Trophoblast cell (in vitro differentiated cells and primary cell): ENCODE results near the gene PRRX2.

Experiments used
- DNase-seq, 2 donors: peaks; one replicate each; pipeline ENCODE4 v3.0.0-alpha.2; 2016
- H2AFZ ChIP-seq: 2 replicates; pipeline ENCODE4 v1.6.1; 2013; ENCODE audit warnings: low read length, moderate library complexity, mild to moderate bottlenecking; ENCODE audit not compliant: insufficient read depth, poor library complexity
- H2AK5ac ChIP-seq: 2 replicates; pipeline ENCODE4 v1.6.1; 2013; ENCODE audit warnings: mild to moderate bottlenecking, low read length
- H2BK120ac ChIP-seq: 2 replicates; pipeline ENCODE4 v1.6.1; 2013; ENCODE audit warnings: low read length, mild to moderate bottlenecking, moderate library complexity; ENCODE audit not compliant: insufficient read depth, poor library complexity
- H2BK12ac ChIP-seq: 2 replicates; pipeline ENCODE4 v1.6.1; 2013; ENCODE audit warnings: mild to moderate bottlenecking, low read length, moderate library complexity
- H2BK5ac ChIP-seq: 2 replicates; pipeline ENCODE4 v1.6.1; 2013; ENCODE audit warnings: low read length, low read depth, moderate library complexity, mild to moderate bottlenecking; ENCODE audit not compliant: poor library complexity
- H3K14ac ChIP-seq: 2 replicates; pipeline ENCODE4 v1.6.1; 2013; ENCODE audit warnings: mild to moderate bottlenecking, low read length
- H3K18ac ChIP-seq: 2 replicates; pipeline ENCODE4 v1.6.1; 2013; ENCODE audit warnings: mild to moderate bottlenecking, low read length
- H3K23ac ChIP-seq: 2 replicates; pipeline ENCODE4 v1.6.1; 2013; ENCODE audit warnings: low read length
- H3K27ac ChIP-seq: 2 replicates; pipeline ENCODE4 v1.5.1; 2013; ENCODE audit warnings: low read depth, mild to moderate bottlenecking, inconsistent platforms, low read length, moderate library complexity
- H3K27me3 ChIP-seq: 2 replicates; pipeline ENCODE4 v1.6.1; 2013; ENCODE audit warnings: inconsistent platforms, mild to moderate bottlenecking, low read length, moderate library complexity; ENCODE audit not compliant: insufficient read depth
- H3K36me3 ChIP-seq, 2 experiments: 1 replicate in 1 of 2; 2 replicates in 1 of 2; pipeline ENCODE4 v1.6.1; 2013; ENCODE audit warnings: low read length in 2 of 2, mild to moderate bottlenecking in 2 of 2, moderate library complexity in 1 of 2; ENCODE audit not compliant: insufficient read depth in 2 of 2, control insufficient read depth in 1 of 2
- H3K4ac ChIP-seq: 2 replicates; pipeline ENCODE4 v1.6.1; 2013; ENCODE audit warnings: low read depth, mild to moderate bottlenecking, low read length, moderate library complexity
- H3K4me1 ChIP-seq, 2 experiments: 1 replicate in 1 of 2; 2 replicates in 1 of 2; pipeline ENCODE4 v1.6.1; 2013; ENCODE audit warnings: low read length in 2 of 2, mild to moderate bottlenecking in 2 of 2, moderate library complexity in 1 of 2; ENCODE audit not compliant: insufficient read depth in 2 of 2, control insufficient read depth in 1 of 2
- H3K4me2 ChIP-seq: 2 replicates; pipeline ENCODE4 v1.6.1; 2013; ENCODE audit warnings: inconsistent platforms, mild to moderate bottlenecking, low read length, moderate library complexity
- H3K4me3 ChIP-seq: 2 replicates; pipeline ENCODE4 v1.5.1; 2013; ENCODE audit warnings: mild to moderate bottlenecking, low read depth, low read length, inconsistent platforms
- H3K79me1 ChIP-seq: one replicate; pipeline ENCODE4 v1.6.1; 2013; ENCODE audit warnings: low read length
- H3K79me2 ChIP-seq: 2 replicates; pipeline ENCODE4 v1.6.1; 2013; ENCODE audit warnings: low read length, mild to moderate bottlenecking; ENCODE audit not compliant: control insufficient read depth, insufficient read depth, poor library complexity
- H3K9ac ChIP-seq: 2 replicates; pipeline ENCODE4 v1.6.1; 2013; ENCODE audit warnings: mild to moderate bottlenecking, low read length
- H3K9me3 ChIP-seq: 2 replicates; pipeline ENCODE4 v1.6.1; 2013; ENCODE audit warnings: low read depth, mild to moderate bottlenecking, control low read depth, inconsistent platforms, low read length; ENCODE audit not compliant: insufficient read depth
- H4K12ac ChIP-seq: 2 replicates; pipeline ENCODE4 v1.6.1; 2013; ENCODE audit warnings: low read depth, mild to moderate bottlenecking, low read length, moderate library complexity
- H4K8ac ChIP-seq: 2 replicates; pipeline ENCODE4 v1.6.1; 2013; ENCODE audit warnings: low read depth, mild to moderate bottlenecking, low read length, moderate library complexity
- H4K91ac ChIP-seq: one replicate; pipeline ENCODE4 v1.6.1; 2013; ENCODE audit warnings: low read depth, mild to moderate bottlenecking, low read length, moderate library complexity
- WGBS: extraction: QIAGEN DNeasy Blood & Tissue Kit; methylation state at CpG from one replicate; pipeline ENCODE4 v1.1.7; 2013; ENCODE audit warnings: missing lambda C conversion rate; ENCODE audit not compliant: insufficient read length, insufficient coverage; ENCODE audit errors: extremely low coverage; 5-methylcytosine and 5-hydroxymethylcytosine counted together

Gene PRRX2

DNA sequence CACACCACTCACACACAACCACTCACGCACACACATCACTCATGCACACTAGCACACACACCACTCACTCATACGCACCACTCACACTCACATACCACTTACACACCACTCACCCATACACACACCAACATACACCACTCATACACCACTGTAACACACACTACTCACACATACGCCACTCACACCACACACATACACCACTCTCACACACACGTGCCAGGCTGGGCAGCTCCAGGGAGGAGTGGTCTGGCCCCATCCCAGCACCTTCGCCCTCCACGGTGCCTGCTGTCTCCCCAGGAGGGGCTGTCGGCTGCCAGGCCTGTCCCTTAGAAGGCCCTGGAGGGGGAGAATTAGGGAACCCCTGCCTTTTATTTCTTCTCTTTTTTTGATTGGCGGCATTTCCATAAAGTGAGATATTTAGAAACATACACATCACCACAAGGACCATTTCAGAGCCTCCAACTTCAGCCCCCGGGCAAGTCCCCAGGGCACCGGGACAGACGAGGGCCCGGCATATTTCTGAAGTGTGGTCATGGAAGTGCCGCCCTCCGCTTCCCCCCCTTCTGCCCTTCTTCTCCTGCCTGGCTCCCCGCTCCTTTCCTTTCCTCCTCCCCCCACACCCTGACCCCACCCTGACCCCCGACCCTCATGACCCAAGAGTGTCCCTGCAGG is 17.2 kb upstream of the PRRX2 start:
- 100% methylated on average over 3 of the region's 16 CpGs for WGBS

DNA sequence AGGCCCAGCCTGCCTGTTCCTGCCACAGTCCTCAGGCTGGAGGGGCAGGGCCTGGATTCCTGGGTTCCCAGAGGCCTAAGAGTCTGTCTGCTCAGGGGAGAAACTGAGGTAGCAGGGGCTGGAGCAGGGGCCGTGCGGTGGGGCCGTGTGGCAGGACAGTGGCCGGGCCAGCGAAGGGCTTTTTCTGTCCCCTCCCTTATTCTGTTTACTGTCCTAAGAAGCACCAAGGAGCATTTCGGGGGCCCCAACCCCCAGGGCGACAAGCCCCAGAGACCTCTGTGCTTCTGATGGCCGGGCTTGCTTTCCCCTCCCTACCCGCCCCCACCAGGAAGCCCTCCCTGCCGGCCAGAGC is 16.7 kb upstream of the PRRX2 start:
- H2BK5ac ChIP-seq: no peak overlapping the region
- no peaks in the 10 kb centered on the region for H3K36me3 ChIP-seq
- H2BK120ac ChIP-seq: no peak overlapping the region
- no peak overlapping the region for H3K14ac ChIP-seq
- no peak for DNase-seq
- peak overlapping the region; percentile 41 for H4K91ac ChIP-seq
- no peak overlapping the region for H2AFZ ChIP-seq
- peaks cover 0 to 6% of the 10 kb centered on the region in 2 experiments for H3K4me1 ChIP-seq
- no peak overlapping the region for H2AK5ac ChIP-seq
- H2BK12ac ChIP-seq: no peak overlapping the region
- H3K4me2 ChIP-seq: no peak overlapping the region
- no peak overlapping the region for H3K4ac ChIP-seq
- no peak overlapping the region for H3K9ac ChIP-seq
- H3K79me2 ChIP-seq: no peaks in the 10 kb centered on the region
- WGBS: no CpG with 5 or more reads among the region's 10 CpGs
- H4K8ac ChIP-seq: no peak overlapping the region
- no peak overlapping the region for H3K27ac ChIP-seq
- H3K27me3 ChIP-seq: no peaks in the 10 kb centered on the region
- H3K18ac ChIP-seq: no peak overlapping the region
- peaks cover 2% of the 10 kb centered on the region for H3K79me1 ChIP-seq
- H3K4me3 ChIP-seq: no peak overlapping the region
- H4K12ac ChIP-seq: no peak overlapping the region
- H3K9me3 ChIP-seq: no peaks in the 10 kb centered on the region
- H3K23ac ChIP-seq: no peak overlapping the region

More for the DNA sequence above, 17.2 kb upstream of the PRRX2 start:
- Histone ChIP-seq H3K4me2 (no peak overlapping the region), H3K9me3 (no peaks in the 10 kb centered on the region), H3K79me1 (peaks cover 2% of the 10 kb centered on the region), H3K4me1 (peaks cover 0 to 6% of the 10 kb centered on the region in 2 experiments), H3K79me2 (no peaks in the 10 kb centered on the region), H2BK12ac (no peak overlapping the region), H3K4ac (no peak overlapping the region), H4K12ac (no peak overlapping the region), H3K27me3 (no peaks in the 10 kb centered on the region), H2AFZ (no peak overlapping the region), H3K4me3 (no peak overlapping the region), H3K18ac (no peak overlapping the region), H4K91ac (no peak overlapping the region), H4K8ac (no peak overlapping the region), H3K9ac (no peak overlapping the region), H3K27ac (no peak overlapping the region), H3K14ac (no peak overlapping the region), H2BK120ac (no peak overlapping the region), H2AK5ac (no peak overlapping the region), H3K36me3 (no peaks in the 10 kb centered on the region), H2BK5ac (no peak overlapping the region), H3K23ac (no peak overlapping the region)
- peak; percentile 47 to 85 for DNase-seq

GRCh38 chr9:129649726-129650679 is 15.4 kb upstream of the PRRX2 start:
- Histone ChIP-seq H3K18ac (no peak overlapping the region), H3K23ac (no peak overlapping the region), H2BK120ac (no peak overlapping the region), H4K91ac (no peak overlapping the region), H2AFZ (no peak overlapping the region), H3K4me2 (no peak overlapping the region), H4K8ac (no peak overlapping the region), H3K27me3 (no peaks in the 10 kb centered on the region), H3K9me3 (no peaks in the 10 kb centered on the region), H3K4ac (no peak overlapping the region), H3K36me3 (no peaks in the 10 kb centered on the region), H4K12ac (no peak overlapping the region), H3K79me2 (no peaks in the 10 kb centered on the region), H3K27ac (no peak overlapping the region), H2BK5ac (no peak overlapping the region), H3K14ac (no peak overlapping the region), H2BK12ac (no peak overlapping the region), H3K4me1 (peaks cover 0 to 6% of the 10 kb centered on the region in 2 experiments), H3K4me3 (no peak overlapping the region), H2AK5ac (no peak overlapping the region), H3K9ac (no peak overlapping the region), H3K79me1 (peaks cover 2% of the 10 kb centered on the region)
- no CpG with 5 or more reads among the region's 20 CpGs for WGBS
- DNase-seq: no peak

DNA sequence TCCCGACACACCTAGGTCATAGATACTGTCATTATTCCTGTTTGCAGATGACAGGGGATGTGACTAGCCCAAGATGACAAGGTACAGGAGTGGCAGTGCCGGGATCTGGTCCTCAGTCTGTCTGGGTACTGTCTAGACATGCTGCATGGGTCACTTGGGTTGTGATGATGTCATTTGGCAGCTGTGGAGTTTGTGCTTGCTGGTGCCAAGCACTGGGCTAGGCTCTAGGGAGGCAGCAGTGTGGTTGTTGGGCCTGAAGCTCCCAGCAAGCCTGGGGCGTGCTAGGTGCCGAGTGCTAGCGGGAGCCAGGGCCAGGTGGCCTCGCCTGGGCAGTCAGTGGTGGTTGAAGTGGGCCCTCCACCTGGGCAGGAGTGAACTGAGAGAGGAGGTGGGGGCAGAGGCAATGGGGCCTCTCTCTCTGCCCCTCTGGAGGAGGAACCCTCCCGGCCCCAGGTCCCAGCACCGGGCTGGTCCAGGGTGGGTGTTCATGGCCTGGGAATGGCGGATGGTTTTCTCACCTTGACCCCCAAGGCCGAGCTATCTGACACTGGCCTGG is 14.7 kb upstream of the PRRX2 start:
- no peak overlapping the region for H3K14ac ChIP-seq
- no peak overlapping the region for H2BK5ac ChIP-seq
- H2BK120ac ChIP-seq: no peak overlapping the region
- H4K8ac ChIP-seq: no peak overlapping the region
- no CpG with 5 or more reads among the region's 10 CpGs for WGBS
- H2AK5ac ChIP-seq: no peak overlapping the region
- no peaks in the 10 kb centered on the region for H3K36me3 ChIP-seq
- H2AFZ ChIP-seq: no peak overlapping the region
- no peak overlapping the region for H2BK12ac ChIP-seq
- peaks cover 0 to 6% of the 10 kb centered on the region in 2 experiments for H3K4me1 ChIP-seq
- no peaks in the 10 kb centered on the region for H3K27me3 ChIP-seq
- DNase-seq: no peak
- no peaks in the 10 kb centered on the region for H3K79me2 ChIP-seq
- H4K12ac ChIP-seq: no peak overlapping the region
- no peaks in the 10 kb centered on the region for H3K9me3 ChIP-seq
- no peak overlapping the region for H4K91ac ChIP-seq
- H3K79me1 ChIP-seq: peaks cover 2% of the 10 kb centered on the region
- no peak overlapping the region for H3K4me3 ChIP-seq
- no peak overlapping the region for H3K18ac ChIP-seq
- no peak overlapping the region for H3K27ac ChIP-seq
- no peak overlapping the region for H3K23ac ChIP-seq
- H3K4me2 ChIP-seq: no peak overlapping the region
- H3K4ac ChIP-seq: no peak overlapping the region
- H3K9ac ChIP-seq: no peak overlapping the region
